K562 (cell line): ENCODE data around the gene CRX. TPM values are rescaled to one million over a fixed set of nuclear protein-coding genes. Genes with fewer than 3 reads are reported as not detected.

Experiments used
- ATAC-seq: fragments of 200-7000 bp; cut with Tn5 transposase; 3 replicates; pipeline ENCODE4 v1.9.1; 2020; ENCODE audit warnings: moderate library complexity
- BruUV-seq: library from RNA; stranded (reverse); fragments of 400-500 nt; replicated peaks from 2 replicates; lab custom pipeline; 2021; lab: Mats Ljungman, UMichigan
- CTCF ChIA-PET: fragments of 300-600 bp; formaldehyde crosslinking; extraction: SDS; loops from one replicate; lab custom pipeline; 2021; ENCODE audit warnings: low intra/inter-chr PET ratio; lab: Yijun Ruan, JAX
- POLR2A ChIA-PET: fragments of 300-600, 350-650 bp; sonication (Branson Sonifier 250); formaldehyde crosslinking; extraction: SDS; loops from one replicate; lab custom pipeline; 2021; ENCODE audit warnings: antibody characterized with exemption, inconsistent platforms; lab: Yijun Ruan, JAX
- DNase-seq, 4 experiments: peaks; one replicate each; pipeline versions ENCODE4 v3.0.0 to v3.0.0-alpha.2; 2011 to 2018; ENCODE audit warnings: low spot score in 3 of 4, mixed read lengths in 3 of 4; ENCODE audit errors: extremely low read depth in 1 of 4
- FAIRE-seq: peaks from 2 replicates; lab custom pipeline; 2011; peaks lifted over from hg19 to GRCh38; lab: Jason Lieb, UNC
- H2AFZ ChIP-seq: 2 replicates; pipeline ENCODE4 v1.6.0; 2011; ENCODE audit warnings: low read depth, low read length, control low read depth, inconsistent platforms
- H3K27ac ChIP-seq: fragments of 200-600 bp; 3 replicates; pipeline ENCODE4 v1.8.0; 2011; ENCODE audit warnings: low read depth, mild to moderate bottlenecking, control low read depth, inconsistent platforms, low read length, moderate library complexity, mixed read lengths; ENCODE audit errors: extremely low read depth
- H3K27me3 ChIP-seq, 2 experiments: fragments of 300-600 bp in 1 of 2; 2 replicates in 1 of 2; 3 replicates in 1 of 2; pipeline versions ENCODE4 v1.6.0 to v1.8.0; 2011; ENCODE audit warnings: inconsistent platforms in 2 of 2, low read length in 2 of 2, mild to moderate bottlenecking in 1 of 2, mixed read lengths in 1 of 2, moderate library complexity in 1 of 2; ENCODE audit not compliant: control insufficient read depth in 2 of 2, insufficient read depth in 2 of 2
- H3K36me3 ChIP-seq: fragments of 300-600 bp; 3 replicates; pipeline ENCODE4 v1.8.0; 2011; ENCODE audit warnings: mild to moderate bottlenecking, low read length, inconsistent platforms; ENCODE audit not compliant: control insufficient read depth, insufficient read depth
- H3K4me1 ChIP-seq, 2 experiments: fragments of 200-600 bp in 1 of 2; replicated peaks in 1 of 2; 2 replicates in 1 of 2; 3 replicates in 1 of 2; pipeline versions ENCODE4 v1.5.1 to v1.8.0; 2011; ENCODE audit warnings: inconsistent platforms in 2 of 2, low read length in 2 of 2, mild to moderate bottlenecking in 1 of 2, mixed read lengths in 1 of 2, moderate library complexity in 1 of 2; ENCODE audit not compliant: control insufficient read depth in 2 of 2, insufficient read depth in 2 of 2
- H3K4me2 ChIP-seq: 2 replicates; pipeline ENCODE4 v1.6.1; 2011; ENCODE audit warnings: low read length, control low read depth, inconsistent platforms, mixed read lengths; ENCODE audit not compliant: insufficient read depth
- H3K4me3 ChIP-seq: fragments of 200-600 bp; sonication (generic), shearing (Covaris generic); 2 replicates; pipeline ENCODE4 v1.5.1; 2016; ENCODE audit warnings: control low read depth, inconsistent platforms
- H3K79me2 ChIP-seq: fragments of 200-600 bp; 3 replicates; pipeline ENCODE4 v1.8.0; 2011; ENCODE audit warnings: low read length, inconsistent platforms; ENCODE audit not compliant: control insufficient read depth, insufficient read depth
- H3K9ac ChIP-seq, 2 experiments: 2 replicates each; pipeline versions ENCODE4 v1.6.0 to v1.6.1; 2011; ENCODE audit warnings: low read depth in 2 of 2, low read length in 2 of 2, control low read depth in 1 of 2, inconsistent platforms in 1 of 2, mild to moderate bottlenecking in 1 of 2, mixed read lengths in 1 of 2; ENCODE audit not compliant: insufficient read depth in 1 of 2
- H3K9me1 ChIP-seq: one replicate; pipeline ENCODE4 v1.6.0; 2011; ENCODE audit warnings: inconsistent platforms, mild to moderate bottlenecking, low read length, moderate library complexity; ENCODE audit not compliant: control insufficient read depth, insufficient read depth
- H3K9me3 ChIP-seq: replicated peaks from 2 replicates; pipeline ENCODE4 v1.5.1; 2011; ENCODE audit warnings: low read depth, low read length, inconsistent platforms; ENCODE audit not compliant: control insufficient read depth, insufficient read depth
- H4K20me1 ChIP-seq: replicated peaks from 2 replicates; pipeline ENCODE4 v1.6.1; 2011; ENCODE audit warnings: low read length, inconsistent platforms, mixed read lengths; ENCODE audit not compliant: control insufficient read depth, insufficient read depth
- CBX3 ChIP-seq, 2 experiments: IDR thresholded peaks; 1 replicate in 1 of 2; 2 replicates in 1 of 2; pipeline ENCODE4 v1.6.1; 2012; ENCODE audit warnings: inconsistent platforms in 2 of 2, low read length in 2 of 2, borderline replicate concordance in 1 of 2, control low read depth in 1 of 2
- DPF2 ChIP-seq: fragments of 450-650 bp; IDR thresholded peaks from 2 replicates; pipeline ENCODE4 v1.6.1; 2016
- HDAC3 ChIP-seq: fragments of 450-650 bp; IDR thresholded peaks from 2 replicates; pipeline ENCODE4 v1.6.1; 2018; ENCODE audit warnings: borderline replicate concordance, mild to moderate bottlenecking, moderate library complexity; ENCODE audit not compliant: partially characterized antibody
- MEF2D ChIP-seq: conservative IDR thresholded peaks from 2 replicates; pipeline ENCODE4 v1.6.1; 2016; ENCODE audit warnings: low read depth, missing genetic modification characterization, missing compliant biosample characterization
- MXD1 ChIP-seq: fragments of 250-450 bp; sonication (Bioruptor Pico); IDR thresholded peaks from 2 replicates; pipeline ENCODE4 v1.8.0; 2021; ENCODE audit warnings: borderline replicate concordance, mild to moderate bottlenecking, moderate library complexity; ENCODE audit not compliant: poor library complexity, severe bottlenecking
- NCOA6 ChIP-seq: fragments of 450-650 bp; IDR thresholded peaks from 2 replicates; pipeline ENCODE4 v1.6.1; 2017; ENCODE audit warnings: mild to moderate bottlenecking
- RNF2 ChIP-seq: sonication (generic); IDR thresholded peaks from 2 replicates; pipeline ENCODE4 v1.6.1; 2016
- SIN3A ChIP-seq, 2 experiments: fragments of 150-350 bp in 1 of 2; IDR thresholded peaks; 2 replicates each; pipeline ENCODE4 v1.6.1; 2011 to 2016; ENCODE audit warnings: borderline replicate concordance in 2 of 2, low read depth in 2 of 2, low read length in 2 of 2, mild to moderate bottlenecking in 2 of 2, moderate library complexity in 2 of 2; ENCODE audit not compliant: control insufficient read depth in 1 of 2
- TBL1XR1 ChIP-seq, 2 experiments: IDR thresholded peaks; 2 replicates each; pipeline ENCODE4 v1.6.1; 2012; ENCODE audit warnings: improper control_type of control experiment in 2 of 2, low read length in 2 of 2, mild to moderate bottlenecking in 1 of 2
- YBX1 ChIP-seq: fragments of 450-650 bp; IDR thresholded peaks from 2 replicates; pipeline ENCODE4 v1.7.1; 2016; ENCODE audit warnings: mild to moderate bottlenecking
- ZBTB43 ChIP-seq: sonication (generic); formaldehyde crosslinking; IDR thresholded peaks from 2 replicates; pipeline ENCODE4 v1.8.0; 2023; ENCODE audit warnings: mild to moderate bottlenecking, missing genetic modification reagents
- ZNF324 ChIP-seq: fragments of 250-450 bp; sonication (Bioruptor Pico); IDR thresholded peaks from 2 replicates; pipeline ENCODE4 v1.4.0; 2020; ENCODE audit warnings: mild to moderate bottlenecking
- ZNF609 ChIP-seq: sonication (generic); formaldehyde crosslinking; IDR thresholded peaks from 2 replicates; pipeline ENCODE4 v1.8.1; 2023; ENCODE audit warnings: missing genetic modification reagents, mild to moderate bottlenecking, borderline replicate concordance
- WGBS: fragments of 100-300 bp; shearing (Covaris generic); methylation state at CpG from one replicate; pipeline ENCODE4 v1.1.6; 2016; ENCODE audit warnings: low coverage, mixed read lengths; ENCODE audit not compliant: insufficient coverage; ENCODE audit errors: missing lambda C conversion rate; 5-methylcytosine and 5-hydroxymethylcytosine counted together
- in situ Hi-C: fragments of 300-500 bp; cut with MboI; formaldehyde crosslinking; loops from 4 replicates; pipeline ENCODE4 v1.15.0; 2018; ENCODE audit warnings: inconsistent platforms, mixed read lengths
- intact Hi-C: fragments of 100-400 bp; cut with micrococcal nuclease; formaldehyde crosslinking; loops from 2 replicates; pipeline ENCODE4 v1.14.2; 2022
- polyA plus RNA-seq, 8 experiments: library from polyadenylated mRNA; depleted of rRNA in 4 of 8; stranded (reverse) in 5 of 8; unstranded in 3 of 8; fragments of >200 nt; fragmentation: Nextera tagmentation in 2 of 8; fragmentation: Illumina TruSeq in 1 of 8; extraction: Ambion mirVana in 2 of 8; extraction: Trizol in 1 of 8; gene quantifications; 2 replicates each; pipeline versions ENCODE4 v1.2.1 to v1.2.3, GENCODE V29; 2011 to 2014; ENCODE audit warnings: inconsistent platforms in 1 of 8, missing spikeins in 1 of 8
- total RNA-seq, 7 experiments: library from RNA; depleted of rRNA in 6 of 7; stranded (reverse); fragments of >200 nt in 6 of 7; fragmentation: Illumina TruSeq in 2 of 7; extraction: Trizol in 2 of 7; gene quantifications; 2 replicates each; pipeline versions ENCODE4 v1.2.1 to v1.2.3, GENCODE V29; 2011 to 2021; ENCODE audit warnings: low replicate concordance in 1 of 7

The CRX gene
- total and polyA plus RNA-seq, 9 of the 15 experiments (the other 6 are each of a cell fraction or from before 2014, with no cell fraction given): 0.01 TPM; not detected in 8

GRCh38 chr19:47819858-47820257 lies 1.9 kb upstream of the CRX start (continued):
- TF ChIP-seq ZBTB43 (CRISPR knock-in tag) (no peak), YBX1 (no peak), MEF2D (no peak), DPF2 (no peak), MXD1 (CRISPR knock-in tag) (no peak), RNF2 (no peak), TBL1XR1 (IDR thresholded peaks at IDR 0.05; ENCODE audit: low read length in 2 of 2) (no peak), CBX3 (IDR thresholded peaks at IDR 0.05; ENCODE audit: borderline replicate concordance in 1 of 2, low read length in 2 of 2) (no peak), HDAC3 (no peak), SIN3A (IDR thresholded peaks at IDR 0.05; ENCODE audit: borderline replicate concordance in 2 of 2, control insufficient read depth in 1 of 2, low read depth in 2 of 2, low read length in 2 of 2) (no peak)

GRCh38 chr19:47820410-47820809 lies 1.3 kb upstream of the CRX start:
- Histone ChIP-seq H3K36me3 (no peaks in the 10 kb centered on the region), H3K9ac (no peak overlapping the region), H2AFZ (no peak overlapping the region), H3K9me1 (no peaks in the 10 kb centered on the region), H3K27me3 (peaks cover 13 to 67% of the 10 kb centered on the region in 2 experiments; a peak in 4 of 5 replicates), H3K79me2 (no peaks in the 10 kb centered on the region), H3K4me3 (no peak overlapping the region), H3K4me1 (peaks cover 0 to 3% of the 10 kb centered on the region in 2 experiments; a peak in 1 of 5 replicates), H3K27ac (no peak overlapping the region), H4K20me1 (no peaks in the 10 kb centered on the region), H3K9me3 (no peaks in the 10 kb centered on the region), H3K4me2 (no peak overlapping the region)
- ATAC-seq (no peak), FAIRE-seq (no peak), DNase-seq (no peak)
- no peak for TF ChIP-seq ZNF324 (CRISPR knock-in tag)
- TF ChIP-seq NCOA6: no peak
- TF ChIP-seq ZNF609: no peak
- 0% methylated on average over 2 of the region's 2 CpGs for WGBS
- CTCF ChIA-PET: no interaction called here
- in situ Hi-C loops: no loop called here
- BruUV-seq: no TSS peak
- intact Hi-C loops: no loop called here
- POLR2A ChIA-PET: no interaction called here
